Endothelial cell (in vitro differentiated cells): ENCODE data around the gene LTBP4. TPM values are rescaled to one million over a fixed set of nuclear protein-coding genes. Genes with fewer than 3 reads are reported as not detected.
"Not testable (repeated sequence)": the region's sequence is repeated elsewhere in the genome, so short reads cannot be mapped to it uniquely, and the experiment has no call there.

Source experiments
- DNase-seq: peaks from one replicate; pipeline ENCODE4 v3.0.0; 2021; ENCODE audit warnings: low spot score
- H3K27ac Mint-ChIP-seq: one replicate; pipeline ENCODE4 v1.8.0; 2021; ENCODE audit warnings: mixed read lengths, inconsistent platforms; ENCODE audit not compliant: unreplicated experiment
- H3K27me3 Mint-ChIP-seq: one replicate; pipeline ENCODE4 v1.8.0; 2021; ENCODE audit warnings: mild to moderate bottlenecking, moderate library complexity, mixed read lengths, inconsistent platforms; ENCODE audit not compliant: unreplicated experiment
- H3K36me3 Mint-ChIP-seq: one replicate; pipeline ENCODE4 v1.8.0; 2021; ENCODE audit warnings: mild to moderate bottlenecking, low read depth, mixed read lengths, inconsistent platforms; ENCODE audit not compliant: unreplicated experiment
- H3K4me1 Mint-ChIP-seq: one replicate; pipeline ENCODE4 v1.8.0; 2021; ENCODE audit warnings: mild to moderate bottlenecking, mixed read lengths, inconsistent platforms; ENCODE audit not compliant: unreplicated experiment
- H3K4me3 Mint-ChIP-seq: one replicate; pipeline ENCODE4 v1.8.0; 2021; ENCODE audit warnings: mild to moderate bottlenecking, mixed read lengths, inconsistent platforms; ENCODE audit not compliant: unreplicated experiment
- H3K9me3 Mint-ChIP-seq: one replicate; pipeline ENCODE4 v1.8.0; 2021; ENCODE audit warnings: mixed read lengths, inconsistent platforms; ENCODE audit not compliant: unreplicated experiment
- total RNA-seq: library from RNA; stranded (reverse); fragmentation: NEBNext Ultra II Directional; extraction: Animal tissue kit (Norgen Biotek cat#: 25700); gene quantifications from one replicate; pipeline ENCODE4 v1.2.1, GENCODE V29; 2021; ENCODE audit not compliant: unreplicated experiment
- TF ChIP-seq, protein P1 (sequence below): fragments of 200-600 bp; sonication (generic); IDR thresholded peaks from one replicate; pipeline ENCODE4 v1.5.0; 2021; ENCODE audit warnings: antibody characterized with exemption; ENCODE audit not compliant: unreplicated experiment

LTBP4 gene
- total RNA-seq, 1 donor from 2014 or later = 175 TPM

DNA sequence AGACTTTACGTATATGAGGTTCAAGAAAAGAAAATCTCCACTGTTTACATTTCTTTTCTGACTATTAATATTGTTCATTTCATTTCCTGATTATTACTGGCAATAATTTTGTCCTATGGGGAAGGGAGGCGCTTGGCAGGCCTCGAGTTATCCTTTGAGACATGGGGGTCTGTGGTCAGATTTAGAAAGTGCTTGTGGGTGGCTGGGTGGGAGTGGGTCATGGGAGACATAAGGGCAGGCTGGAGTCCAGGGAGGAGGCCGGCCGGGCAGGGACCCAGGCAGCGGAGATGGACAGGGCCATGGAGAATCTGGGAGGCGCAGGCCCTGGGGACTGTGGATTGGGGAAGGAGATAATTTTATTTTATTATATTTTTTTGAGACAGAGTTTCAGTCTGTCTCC, 40.1 kb downstream of the LTBP4 start:
- Mint-ChIP-seq H3K9me3 (no peaks in the 10 kb centered on the region), H3K4me1 (peaks cover 5% of the 10 kb centered on the region), H3K4me3 (no peak overlapping the region), H3K36me3 (no peaks in the 10 kb centered on the region), H3K27ac (no peak overlapping the region), H3K27me3 (no peaks in the 10 kb centered on the region)
- no peak for DNase-seq
- TF ChIP-seq, protein P1, sequence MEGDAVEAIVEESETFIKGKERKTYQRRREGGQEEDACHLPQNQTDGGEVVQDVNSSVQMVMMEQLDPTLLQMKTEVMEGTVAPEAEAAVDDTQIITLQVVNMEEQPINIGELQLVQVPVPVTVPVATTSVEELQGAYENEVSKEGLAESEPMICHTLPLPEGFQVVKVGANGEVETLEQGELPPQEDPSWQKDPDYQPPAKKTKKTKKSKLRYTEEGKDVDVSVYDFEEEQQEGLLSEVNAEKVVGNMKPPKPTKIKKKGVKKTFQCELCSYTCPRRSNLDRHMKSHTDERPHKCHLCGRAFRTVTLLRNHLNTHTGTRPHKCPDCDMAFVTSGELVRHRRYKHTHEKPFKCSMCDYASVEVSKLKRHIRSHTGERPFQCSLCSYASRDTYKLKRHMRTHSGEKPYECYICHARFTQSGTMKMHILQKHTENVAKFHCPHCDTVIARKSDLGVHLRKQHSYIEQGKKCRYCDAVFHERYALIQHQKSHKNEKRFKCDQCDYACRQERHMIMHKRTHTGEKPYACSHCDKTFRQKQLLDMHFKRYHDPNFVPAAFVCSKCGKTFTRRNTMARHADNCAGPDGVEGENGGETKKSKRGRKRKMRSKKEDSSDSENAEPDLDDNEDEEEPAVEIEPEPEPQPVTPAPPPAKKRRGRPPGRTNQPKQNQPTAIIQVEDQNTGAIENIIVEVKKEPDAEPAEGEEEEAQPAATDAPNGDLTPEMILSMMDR = no peak

DNA sequence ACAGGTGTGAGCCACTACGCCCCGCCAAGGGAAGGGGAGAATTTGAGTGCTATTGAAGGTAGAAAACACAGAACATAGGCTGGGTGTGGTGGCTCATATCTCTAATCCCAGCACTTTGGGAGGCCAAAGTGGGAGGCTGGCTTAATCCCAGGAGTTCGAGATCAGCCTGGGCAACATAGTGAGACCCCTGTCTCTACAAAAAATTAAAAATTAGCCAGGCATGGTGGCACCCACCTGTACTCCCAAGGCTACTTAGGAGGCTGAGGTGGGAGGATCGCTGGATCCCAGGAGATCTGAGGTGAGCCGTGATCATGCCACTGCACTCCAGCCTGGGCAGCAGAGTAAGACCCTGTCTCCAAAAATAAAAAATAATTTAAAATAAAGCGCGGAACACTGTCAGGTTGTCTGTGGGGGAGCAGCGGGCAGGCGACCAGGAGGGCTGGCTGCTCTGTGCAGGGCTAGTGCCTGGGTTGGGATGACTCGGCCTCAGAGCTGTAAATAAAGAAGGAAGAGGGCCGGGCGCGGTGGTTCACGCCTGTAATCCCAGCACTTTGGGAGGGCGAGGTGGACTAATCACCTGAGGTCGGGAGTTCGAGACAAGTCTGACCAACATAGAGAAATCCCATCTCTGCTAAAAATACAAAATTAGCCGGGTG, 41.0 kb downstream of the LTBP4 start:
- no peaks in the 10 kb centered on the region for H3K27me3 Mint-ChIP-seq
- no peak overlapping the region for H3K27ac Mint-ChIP-seq
- no peaks in the 10 kb centered on the region for H3K36me3 Mint-ChIP-seq
- H3K4me3 Mint-ChIP-seq = no peak overlapping the region
- no peak for DNase-seq
- H3K4me1 Mint-ChIP-seq = peaks cover 5% of the 10 kb centered on the region
- H3K9me3 Mint-ChIP-seq = no peaks in the 10 kb centered on the region
- TF ChIP-seq, protein P1 = no peak

DNA sequence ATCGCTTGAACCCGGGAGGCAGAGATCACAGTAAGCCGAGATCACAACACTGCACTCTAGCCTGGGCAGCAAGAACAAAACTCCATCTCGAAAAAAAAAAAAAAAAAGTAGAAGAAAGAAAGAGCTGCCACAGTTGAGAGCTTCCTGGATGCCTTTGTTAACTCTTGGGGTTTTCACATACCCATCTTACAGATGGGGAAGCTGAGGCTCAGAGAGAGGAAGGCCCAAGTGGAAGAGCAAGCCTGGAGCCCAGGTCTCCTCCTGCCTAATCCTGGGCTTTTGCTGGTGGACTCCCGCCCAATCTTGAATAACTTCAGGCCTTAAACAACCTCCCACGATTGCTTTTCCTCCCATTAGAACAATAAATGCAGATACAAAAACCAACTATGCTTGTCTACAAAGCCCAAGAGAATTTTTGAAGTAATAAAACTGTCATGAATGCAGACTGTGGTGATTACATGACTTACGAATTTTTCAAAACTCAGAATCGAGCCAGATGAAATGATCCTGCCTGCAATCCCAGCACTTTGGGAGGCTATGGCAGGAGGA, 41.7 kb downstream of the LTBP4 start:
- Mint-ChIP-seq H3K27ac (no peak overlapping the region), H3K9me3 (no peaks in the 10 kb centered on the region), H3K4me3 (no peak overlapping the region), H3K36me3 (no peaks in the 10 kb centered on the region), H3K4me1 (peaks cover 5% of the 10 kb centered on the region), H3K27me3 (no peaks in the 10 kb centered on the region)
- DNase-seq = no peak
- TF ChIP-seq, protein P1 = no peak

DNA sequence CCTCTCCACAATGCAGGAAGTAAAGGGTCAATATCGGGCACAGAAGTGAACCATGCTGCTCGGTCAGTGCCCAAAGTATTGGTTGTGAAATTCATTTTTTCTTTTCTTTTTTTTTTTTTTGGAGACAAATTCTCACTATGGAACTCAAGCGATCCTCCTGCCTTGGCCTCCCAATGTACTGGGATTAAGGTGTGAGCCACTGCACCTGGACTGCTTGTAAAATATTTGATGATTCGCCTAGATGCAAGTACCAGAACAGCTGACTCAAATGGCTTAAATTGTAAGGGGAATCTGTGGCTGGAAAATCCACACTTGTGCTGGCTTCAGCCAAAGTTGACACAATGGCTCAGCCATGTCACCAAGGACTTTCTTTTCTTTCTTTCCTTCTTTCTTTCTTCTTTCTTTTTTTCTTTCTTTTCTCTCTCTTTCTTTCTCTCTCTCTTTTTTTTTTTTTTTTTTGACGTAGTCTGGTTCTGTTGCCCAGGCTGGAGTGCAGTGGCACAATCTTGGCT, 45.6 kb downstream of the LTBP4 start:
- no peak overlapping the region for H3K27ac Mint-ChIP-seq
- no peaks in the 10 kb centered on the region for H3K36me3 Mint-ChIP-seq
- H3K27me3 Mint-ChIP-seq = peaks cover 3% of the 10 kb centered on the region
- no peak overlapping the region for H3K4me3 Mint-ChIP-seq
- H3K9me3 Mint-ChIP-seq = no peaks in the 10 kb centered on the region
- no peaks in the 10 kb centered on the region for H3K4me1 Mint-ChIP-seq
- TF ChIP-seq, protein P1 = no peak
- DNase-seq = no peak

DNA sequence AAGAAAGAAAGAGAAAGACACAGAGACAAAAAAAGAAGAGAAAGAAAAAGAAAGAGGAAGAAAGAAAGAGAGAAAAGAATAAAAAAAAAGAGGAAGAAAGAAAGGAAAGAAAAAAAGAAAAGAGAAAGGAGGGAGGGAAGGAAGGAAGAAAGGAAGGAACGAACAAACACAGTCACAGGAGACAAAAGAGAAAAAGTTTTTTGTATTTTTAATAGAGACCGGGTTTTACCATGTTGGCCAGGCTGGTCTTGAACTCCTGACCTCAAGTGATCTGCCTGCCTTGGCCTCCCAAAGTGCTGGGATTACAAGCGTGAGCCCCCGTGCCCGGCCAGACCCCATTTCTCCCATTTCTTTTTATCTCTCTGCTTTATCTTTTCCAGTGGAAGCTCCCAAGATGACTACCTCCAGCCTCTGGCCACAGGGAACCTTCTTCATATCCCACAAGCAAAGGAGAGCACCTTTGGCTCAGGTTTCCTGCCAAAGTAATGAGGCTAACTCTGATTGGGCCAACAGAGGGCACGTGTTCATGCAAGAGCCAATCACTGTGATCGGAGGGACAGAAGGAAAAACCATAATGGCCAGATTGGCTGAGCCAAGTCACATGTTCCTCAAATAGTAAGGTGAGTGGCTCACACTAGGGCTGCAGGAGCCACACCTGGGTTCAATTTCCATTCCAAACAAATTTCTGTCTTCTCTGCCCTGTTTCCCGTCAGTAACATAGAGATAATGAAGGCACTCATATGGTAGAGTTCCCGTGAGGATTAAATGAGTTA, 48.9 kb downstream of the LTBP4 start:
- H3K4me3 Mint-ChIP-seq, H3K27me3 Mint-ChIP-seq, DNase-seq, H3K9me3 Mint-ChIP-seq, H3K36me3 Mint-ChIP-seq, H3K4me1 Mint-ChIP-seq, H3K27ac Mint-ChIP-seq: not testable (repeated sequence)
